ENCODE results near the gene PSMB3.
"Not testable (repeated sequence)": the region's sequence is repeated elsewhere in the genome, so short reads cannot be mapped to it uniquely, and the experiment has no call there.

The PSMB3 gene

DNA sequence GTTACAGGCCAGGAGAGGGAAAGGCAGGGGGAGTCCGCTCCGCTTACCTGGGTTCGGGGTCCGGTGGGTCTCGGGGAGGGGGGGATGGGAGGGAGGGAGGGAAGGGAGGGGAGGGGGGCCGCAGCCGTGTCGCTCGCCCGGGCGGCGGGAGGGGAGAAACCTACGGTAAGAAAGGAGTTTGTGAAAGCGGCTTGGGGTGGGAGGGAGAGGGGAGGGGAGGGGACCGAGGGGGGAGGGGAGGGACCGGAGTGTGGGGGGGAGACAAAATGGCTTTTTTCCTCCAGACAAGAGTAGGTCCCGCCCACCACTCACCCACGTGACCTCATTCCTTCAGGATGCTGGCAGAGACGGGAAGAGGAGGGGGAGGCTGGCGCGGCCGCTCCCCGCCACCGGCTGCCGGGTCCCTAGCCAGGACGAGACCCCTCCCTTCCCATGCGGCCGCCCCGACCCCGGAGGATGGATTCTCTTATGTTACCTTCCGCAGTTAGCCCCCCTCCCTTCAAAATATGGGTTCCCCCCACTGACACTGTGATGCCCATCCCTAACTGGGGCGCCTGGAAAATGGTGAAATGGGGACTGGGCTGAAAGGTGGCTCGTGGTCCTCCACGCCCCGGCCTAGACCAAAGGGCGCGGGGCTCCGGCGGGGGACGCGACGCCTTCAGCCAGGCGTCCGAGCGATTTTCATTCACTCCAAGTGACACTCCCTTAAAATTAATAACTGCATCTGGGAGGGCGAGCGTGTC, 4.2 kb upstream of the PSMB3 start, which contains the start of gene PCGF2:
Gene PCGF2 (minus strand): TSS at position 188 of the 743 bp plus-strand sequence. CDS start 7,934 bp downstream, outside the sequence.
- peak in 49 of 56 donors; percentile 8 to 94 (median 67) for DNase-seq

DNA sequence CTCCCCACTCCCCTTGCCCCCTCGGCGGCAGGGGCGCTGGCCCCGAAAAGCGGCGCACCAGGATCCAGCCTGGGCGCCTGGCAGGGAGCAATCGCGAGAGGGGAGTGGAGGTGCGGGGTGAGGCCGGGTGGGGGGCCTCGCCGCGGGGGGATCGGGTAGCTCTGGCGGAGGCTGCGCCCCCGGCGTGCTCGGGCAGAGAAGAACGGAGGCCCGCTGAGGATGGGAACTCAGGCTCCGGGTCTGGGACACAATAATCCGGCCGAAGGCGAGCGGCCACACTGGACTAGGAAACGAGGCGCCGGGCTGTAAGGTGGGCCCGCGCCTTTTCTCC, 3.7 kb upstream of the PSMB3 start:
- DNase-seq = no peak

DNA sequence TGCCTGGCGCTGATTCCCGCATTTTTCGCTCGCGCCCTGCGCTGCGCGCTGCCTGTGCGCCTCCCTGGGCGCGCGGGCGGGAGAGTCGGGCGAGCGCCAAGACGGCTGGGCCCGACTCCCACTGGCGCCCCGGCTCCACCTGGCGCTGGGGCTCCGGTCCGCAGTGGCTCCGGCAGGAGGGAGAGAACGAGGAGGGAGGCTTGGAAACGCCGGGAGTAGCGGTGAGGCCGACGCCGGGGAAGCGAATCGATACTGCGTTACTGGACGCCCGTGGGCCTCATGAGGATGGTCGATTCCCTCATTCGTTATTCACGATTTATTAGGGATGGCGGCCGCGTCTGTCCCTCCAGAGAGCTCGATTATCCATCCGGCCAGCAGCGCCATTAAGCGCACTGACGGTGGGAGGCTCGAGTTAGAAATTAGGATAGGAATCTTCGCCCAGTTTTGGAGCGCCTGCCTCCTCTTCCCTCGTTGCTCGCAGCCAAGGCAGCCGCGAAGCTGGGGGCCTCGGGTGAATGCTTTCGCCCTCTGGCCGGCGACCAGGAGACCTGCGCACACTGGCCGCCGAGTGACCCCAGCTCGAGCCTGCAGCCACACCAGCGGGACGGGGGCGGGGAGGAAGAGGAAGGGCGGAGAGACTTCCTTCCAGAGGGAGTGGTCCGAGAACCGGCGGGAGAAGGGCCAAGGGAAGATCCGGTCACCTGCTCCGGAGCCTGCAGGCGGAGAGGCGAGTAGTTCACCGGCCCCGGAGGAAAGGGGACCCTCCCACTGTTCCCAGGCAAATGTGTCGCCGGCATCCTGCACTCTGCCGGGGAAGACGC, 3.1 kb upstream of the PSMB3 start:
- DNase-seq = peak in 13 of 56 donors; percentile 10 to 57 (median 32)

DNA sequence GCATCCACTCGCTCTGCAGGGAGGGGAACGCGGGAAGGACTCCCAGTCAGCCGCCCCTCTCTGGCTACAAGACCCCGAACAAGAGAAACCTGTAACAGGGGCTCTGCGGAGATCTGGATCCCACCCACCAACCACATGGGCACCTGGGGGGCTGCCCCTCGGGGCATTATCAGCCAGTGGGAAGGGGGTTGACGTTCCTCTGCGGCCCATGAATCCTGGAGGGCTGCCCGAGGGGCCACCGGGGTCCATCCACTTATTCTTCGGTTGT, 2.6 kb upstream of the PSMB3 start:
- peak in 1 of 56 donors; percentile 33 for DNase-seq

DNA sequence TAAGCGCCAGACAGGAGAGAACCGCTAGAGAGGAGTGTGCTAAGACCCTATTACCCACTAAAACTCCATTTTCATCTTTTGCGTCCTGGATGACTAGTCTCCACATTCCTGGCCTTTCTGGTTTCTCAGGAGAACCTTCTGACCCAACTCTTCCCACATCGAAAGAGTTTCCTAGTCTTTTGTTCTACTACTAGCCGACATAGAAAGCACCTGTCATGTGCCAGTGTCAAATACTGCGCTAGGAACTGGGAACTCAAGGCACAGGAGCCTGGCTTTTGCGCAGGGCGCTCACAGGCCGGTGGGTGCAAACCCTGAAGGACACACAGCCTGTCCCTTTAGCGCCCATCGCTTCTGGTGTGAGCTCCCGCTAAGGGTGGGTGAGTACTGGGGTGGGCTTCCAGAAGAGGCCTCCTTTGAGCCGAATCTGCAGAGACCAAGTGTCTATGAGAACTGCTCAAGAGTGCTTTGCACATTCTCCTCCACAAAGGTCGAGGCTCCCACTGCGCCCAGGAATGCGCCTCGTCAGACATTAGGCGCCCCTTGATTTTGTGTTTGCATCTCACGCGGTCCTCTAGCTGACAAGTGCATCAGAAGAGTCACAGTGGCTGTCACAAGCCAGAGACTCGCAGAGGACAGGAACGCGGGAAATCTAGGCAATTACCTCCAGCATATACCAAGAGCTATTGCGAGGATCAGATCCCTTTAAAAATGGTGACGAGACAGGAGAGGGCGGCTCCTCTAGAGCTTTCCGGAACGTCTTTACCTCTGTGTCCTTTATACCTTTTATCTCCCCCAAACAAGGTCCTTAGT, 2.0 kb upstream of the PSMB3 start:
- peak in 2 of 56 donors; percentile 18 to 33 for DNase-seq

DNA sequence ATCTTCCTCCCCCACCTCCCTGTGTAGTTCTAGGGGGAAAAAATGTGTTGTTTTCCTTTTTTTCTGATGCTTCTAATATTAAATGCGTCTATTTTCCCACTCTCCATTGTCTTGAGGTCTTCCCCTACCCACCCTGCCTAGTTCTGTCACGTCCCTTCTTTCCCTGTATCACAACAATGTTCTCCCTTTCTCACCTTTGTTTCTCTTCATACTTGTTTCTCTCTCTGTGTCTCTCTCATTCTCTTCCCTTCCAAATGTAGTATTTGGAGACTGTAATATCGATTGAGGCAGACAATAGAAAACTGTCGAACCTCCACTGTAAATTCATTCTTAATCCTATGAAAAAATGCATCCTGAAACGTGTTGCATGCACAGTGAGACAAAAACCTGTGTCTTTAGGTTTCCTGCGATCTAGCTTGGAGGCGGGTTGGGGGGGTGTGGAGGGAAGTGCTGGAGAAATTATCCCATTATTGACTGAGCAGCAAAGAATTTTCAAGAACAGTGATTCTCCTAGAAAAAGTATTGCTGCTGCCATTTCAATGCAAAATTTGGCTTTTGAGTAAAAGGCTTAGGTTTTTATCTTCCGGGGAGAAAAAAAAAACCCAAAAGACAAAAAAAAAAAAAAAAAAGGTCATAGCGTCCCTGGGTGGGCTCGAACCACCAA, 1.3 kb upstream of the PSMB3 start:
- no peak for DNase-seq

DNA sequence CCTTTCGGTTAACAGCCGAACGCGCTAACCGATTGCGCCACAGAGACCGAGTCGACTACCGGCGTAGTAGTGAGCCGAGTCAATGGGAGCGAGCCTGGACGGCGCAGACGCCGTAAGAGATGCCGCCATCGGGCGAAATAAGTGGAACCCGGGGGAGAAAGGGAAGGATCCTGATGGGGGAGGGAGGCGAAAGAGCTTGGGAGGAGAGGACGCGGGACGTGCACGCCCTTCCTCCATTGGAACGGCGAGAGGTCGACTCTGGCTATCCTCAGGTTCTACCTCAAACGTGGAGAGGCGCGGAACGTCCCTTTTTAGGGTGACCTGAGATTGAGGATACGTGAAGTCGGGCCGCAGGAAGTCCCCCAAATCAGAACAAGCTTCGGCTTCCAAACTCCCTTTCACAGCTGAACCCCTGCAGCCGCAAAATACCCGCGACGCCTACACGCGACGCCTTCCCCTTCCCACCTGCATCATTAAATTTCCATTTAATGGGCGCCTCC, 683 bp upstream of the PSMB3 start:
- DNase-seq = peak in 48 of 56 donors; percentile 25 to 90 (median 69)

DNA sequence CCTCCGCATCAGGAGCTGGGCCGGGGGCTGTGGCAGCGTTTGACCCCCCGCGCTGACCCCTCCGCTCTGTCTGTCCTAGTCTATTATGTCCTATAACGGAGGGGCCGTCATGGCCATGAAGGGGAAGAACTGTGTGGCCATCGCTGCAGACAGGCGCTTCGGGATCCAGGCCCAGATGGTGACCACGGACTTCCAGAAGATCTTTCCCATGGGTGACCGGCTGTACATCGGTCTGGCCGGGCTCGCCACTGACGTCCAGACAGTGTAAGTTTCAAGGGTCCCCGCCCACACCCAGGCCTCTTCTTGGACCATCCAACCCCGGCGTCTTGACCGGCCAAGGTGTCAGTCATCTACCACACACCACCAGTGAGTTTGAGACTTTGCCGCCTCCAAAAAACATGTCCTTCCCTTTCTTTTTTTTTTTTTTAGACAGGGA, 548 bp downstream of the PSMB3 start:
- DNase-seq = no peak

DNA sequence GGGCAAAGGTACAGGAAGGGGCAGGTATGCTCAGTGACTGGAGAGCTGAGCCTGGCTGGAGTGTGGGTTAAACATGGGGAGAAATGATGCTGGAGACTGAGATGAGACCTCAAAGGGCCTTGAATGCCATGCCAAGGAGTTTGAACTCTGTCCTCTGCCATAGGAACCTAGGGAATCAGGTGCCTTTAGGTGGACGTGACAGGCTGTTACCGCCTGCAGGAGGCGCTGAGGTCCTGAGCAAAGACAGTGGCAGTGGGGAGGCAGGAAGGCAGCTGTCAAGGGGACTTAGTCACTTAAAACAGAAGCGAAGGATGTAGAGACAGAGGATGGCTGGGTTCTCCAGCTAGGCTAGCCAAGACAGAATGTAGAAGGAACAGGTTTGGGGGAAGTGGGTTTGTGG, 9.1 kb downstream of the PSMB3 start:
- no peak for DNase-seq

DNA sequence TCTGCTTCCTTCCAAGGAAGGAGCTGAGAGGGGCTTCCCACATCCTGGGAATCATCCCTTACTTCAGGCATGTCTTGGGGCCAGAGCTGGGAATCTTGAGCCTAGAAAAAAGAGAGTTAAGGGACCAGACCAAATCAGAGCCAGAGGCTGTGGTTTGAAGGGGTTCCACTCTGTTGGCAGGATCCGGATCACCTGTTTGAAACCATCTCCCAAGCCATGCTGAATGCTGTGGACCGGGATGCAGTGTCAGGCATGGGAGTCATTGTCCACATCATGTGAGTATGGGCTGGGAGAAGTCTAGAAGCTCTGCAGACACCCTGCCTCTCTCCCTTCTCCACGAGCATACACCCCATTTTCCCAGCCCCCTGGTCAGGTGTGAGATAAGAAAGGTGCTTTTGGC, 9.7 kb downstream of the PSMB3 start:
- DNase-seq = no peak

DNA sequence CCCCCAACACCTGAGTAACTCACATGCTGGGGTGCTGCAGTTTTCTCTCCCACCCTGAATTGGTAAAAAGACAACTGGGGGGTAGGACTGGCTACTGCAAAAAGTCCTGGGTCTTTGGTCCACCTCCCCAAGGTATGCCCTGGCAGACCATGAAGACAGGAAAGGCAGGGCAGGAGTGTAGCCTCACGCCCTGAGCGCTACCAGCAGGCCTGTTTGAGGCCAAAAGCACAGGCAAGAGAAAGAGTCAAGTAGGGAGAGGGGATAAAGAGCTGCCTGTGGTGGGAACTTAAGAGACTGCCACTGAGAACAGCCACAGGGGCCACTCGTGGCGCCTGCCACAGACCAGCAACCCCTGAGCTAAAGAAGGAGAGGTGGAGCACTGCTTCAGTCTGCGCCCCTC, 13.8 kb downstream of the PSMB3 start:
- DNase-seq = no peak

DNA sequence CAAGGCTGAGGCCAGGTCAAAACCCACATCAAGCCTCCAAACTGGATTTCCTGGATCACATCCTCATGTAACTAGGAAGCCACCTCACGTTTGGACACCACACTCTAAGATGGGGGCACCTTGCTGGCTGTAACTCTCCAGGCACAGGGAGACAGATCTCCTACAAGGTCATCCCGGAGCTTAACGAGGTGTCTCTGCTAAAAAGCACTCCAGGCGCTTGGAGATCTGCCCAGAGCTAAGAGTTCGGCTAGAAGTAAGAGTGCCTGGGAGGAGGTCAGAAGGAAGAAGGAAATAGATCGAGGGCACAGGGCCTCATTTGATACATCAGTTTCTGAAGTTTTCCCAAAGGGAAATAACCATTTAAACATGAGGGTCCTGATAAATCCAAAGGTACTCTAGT, 15.9 kb downstream of the PSMB3 start:
- DNase-seq = no peak

DNA sequence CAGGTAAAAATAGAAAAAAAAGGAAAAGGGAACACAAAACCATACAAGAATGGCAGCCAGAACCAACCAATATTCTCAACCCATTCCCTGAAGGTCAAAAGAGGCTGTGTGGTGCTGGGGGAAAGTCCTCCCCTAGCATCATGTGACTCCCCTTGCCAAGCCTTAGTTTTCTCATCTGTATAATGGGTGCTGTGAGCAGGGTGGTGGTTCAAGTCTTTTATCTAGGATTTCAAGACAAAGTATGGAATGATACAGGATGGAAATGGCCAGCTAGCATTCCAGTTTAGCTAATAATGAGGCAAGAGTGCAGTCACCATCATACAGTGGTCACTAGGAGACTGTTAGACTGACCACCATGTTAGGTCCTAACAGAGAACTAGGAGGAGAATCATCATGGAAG, 20.7 kb downstream of the PSMB3 start:
- DNase-seq = no peak

DNA sequence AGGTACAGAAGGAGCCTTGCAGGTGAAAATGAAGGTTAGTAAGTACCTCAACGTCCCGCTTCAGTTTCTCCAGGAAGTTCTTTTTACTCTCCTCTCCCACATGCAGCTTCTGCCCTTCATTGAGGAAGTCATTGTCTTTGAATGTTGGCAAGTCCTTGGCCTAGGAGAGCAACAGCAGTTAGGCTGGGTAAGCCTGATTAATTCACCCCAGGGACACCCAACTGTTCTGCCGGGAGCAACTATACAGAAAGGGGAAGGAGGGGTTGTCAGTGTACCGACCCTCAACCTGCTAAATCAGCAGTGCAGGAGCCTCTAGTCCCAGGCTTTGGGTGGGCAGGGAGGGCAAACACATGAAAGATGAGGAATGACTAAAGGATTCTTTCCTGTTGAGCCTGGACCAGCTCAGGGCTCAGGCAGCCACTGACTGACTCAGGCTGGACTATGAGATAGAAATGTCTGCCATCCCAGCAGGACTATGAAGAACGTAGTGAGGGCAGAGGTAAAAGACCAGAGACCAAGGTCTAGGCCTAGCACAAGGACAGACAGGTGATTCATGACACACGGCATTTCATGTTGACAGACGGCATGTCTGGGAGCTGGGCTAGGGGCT, 25.2 kb downstream of the PSMB3 start:
- no peak for DNase-seq

DNA sequence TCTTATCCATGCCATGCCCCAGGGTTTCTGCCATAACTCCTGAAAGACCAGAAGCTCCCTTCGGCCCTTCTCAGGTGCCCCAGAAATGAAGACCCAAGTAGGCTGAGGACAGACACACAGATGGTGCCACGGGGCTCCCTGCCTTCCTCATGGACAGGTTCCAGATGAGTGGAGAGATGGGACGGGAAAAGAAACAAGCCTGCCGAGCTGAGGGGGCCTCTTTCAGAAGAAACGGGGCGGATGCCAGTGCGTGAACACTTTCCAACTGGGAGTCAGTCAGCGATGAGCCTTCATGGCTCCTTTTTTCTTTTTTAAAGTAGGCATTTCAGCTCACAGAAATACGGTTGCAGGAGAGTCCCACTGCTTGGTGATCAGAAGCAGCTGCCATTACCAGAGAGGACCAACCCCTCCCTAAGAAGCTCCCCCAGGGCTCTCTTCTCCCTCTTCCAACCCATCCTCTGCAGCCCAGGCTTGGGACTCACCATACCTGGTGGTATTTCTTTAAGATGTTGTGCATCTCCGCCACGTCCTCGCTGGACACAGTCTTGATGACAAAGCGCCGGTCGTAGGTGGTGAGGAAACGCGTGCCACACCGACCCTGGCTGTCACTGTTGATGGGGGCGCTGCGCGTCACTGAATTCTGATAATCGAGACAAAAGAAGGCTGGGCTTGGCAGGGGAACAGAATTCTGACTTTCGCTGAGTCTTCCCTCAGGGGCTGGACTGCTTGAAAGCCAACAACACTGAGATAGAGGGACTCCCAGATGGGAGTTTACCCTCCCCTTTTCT, 27.6 kb downstream of the PSMB3 start:
- DNase-seq = no peak

DNA sequence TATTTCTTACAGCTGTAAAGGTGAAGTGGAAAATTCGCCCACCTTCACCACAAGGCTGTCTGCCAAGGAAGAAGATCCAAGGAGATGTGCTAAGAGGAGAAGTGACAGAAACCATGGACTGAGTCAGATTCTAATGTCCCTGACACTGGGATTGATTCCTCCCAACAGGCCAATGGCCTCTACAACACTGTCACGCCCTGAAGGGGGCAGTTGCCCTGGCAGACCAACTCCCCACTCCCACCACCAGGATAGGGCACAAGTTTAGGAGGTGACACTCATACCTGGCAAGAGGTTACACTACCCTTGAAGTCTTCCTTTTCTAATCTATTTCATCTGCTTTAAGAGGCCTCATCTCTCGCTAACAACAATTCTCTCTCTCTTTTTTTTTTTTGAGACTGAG, 30.7 kb downstream of the PSMB3 start:
- no peak for DNase-seq

DNA sequence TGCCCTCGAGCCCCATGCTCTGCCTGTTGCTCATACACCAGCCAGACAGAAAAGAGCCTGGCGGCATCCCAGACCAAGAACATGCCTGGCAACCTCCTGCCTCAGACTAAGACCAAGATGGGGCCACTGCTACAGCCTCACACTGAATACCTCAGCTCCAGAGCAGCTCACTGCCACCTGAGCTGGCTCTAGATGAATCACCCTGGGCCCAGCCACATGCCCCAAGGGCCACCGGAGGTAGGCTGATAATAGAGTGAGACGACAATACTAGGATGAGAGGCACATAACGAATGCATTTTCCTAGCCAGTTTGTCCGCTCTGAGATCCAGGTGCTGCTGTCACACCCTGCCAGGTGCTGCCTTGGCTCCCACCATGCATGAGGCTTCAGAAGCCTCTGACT, 33.8 kb downstream of the PSMB3 start:
- DNase-seq = no peak

DNA sequence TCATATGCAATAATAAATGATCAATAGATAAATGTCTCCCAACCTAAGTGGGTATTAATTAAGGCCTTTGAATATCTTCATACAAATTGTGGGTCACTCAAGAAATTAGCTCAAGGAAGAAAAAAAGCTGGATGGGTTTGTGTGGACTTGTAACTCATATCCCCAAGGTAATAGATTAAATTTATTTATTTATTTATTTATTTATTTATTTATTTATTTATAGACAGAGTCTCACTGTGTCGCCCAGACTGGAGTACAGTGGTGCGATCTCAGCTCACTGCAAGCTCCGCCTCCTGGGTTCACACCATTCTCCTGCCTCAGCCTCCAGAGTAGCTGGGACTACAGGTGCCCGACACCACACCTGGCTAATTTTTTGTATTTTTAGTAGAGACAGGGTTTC, 35.5 kb downstream of the PSMB3 start:
- not testable (repeated sequence) for DNase-seq

DNA sequence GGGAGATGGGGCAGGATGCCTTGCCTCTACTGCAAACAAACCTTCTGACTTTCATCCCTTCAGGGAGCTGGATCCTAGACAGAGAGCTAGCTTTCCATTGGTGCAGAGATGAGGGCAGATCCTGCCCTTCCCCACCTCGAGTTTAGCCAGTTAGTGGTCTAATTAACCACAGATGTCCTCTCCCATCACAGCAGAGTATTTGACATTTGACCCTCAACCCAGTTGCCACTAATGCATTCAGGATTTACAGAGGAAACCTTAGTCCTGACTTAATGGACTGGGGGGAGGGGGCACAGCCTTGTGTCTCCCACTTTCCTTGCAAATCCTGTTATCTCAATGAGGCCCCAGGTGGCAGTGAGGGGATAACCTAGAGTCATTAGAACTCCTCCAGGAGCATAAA, 36.6 kb downstream of the PSMB3 start:
- no peak for DNase-seq

DNA sequence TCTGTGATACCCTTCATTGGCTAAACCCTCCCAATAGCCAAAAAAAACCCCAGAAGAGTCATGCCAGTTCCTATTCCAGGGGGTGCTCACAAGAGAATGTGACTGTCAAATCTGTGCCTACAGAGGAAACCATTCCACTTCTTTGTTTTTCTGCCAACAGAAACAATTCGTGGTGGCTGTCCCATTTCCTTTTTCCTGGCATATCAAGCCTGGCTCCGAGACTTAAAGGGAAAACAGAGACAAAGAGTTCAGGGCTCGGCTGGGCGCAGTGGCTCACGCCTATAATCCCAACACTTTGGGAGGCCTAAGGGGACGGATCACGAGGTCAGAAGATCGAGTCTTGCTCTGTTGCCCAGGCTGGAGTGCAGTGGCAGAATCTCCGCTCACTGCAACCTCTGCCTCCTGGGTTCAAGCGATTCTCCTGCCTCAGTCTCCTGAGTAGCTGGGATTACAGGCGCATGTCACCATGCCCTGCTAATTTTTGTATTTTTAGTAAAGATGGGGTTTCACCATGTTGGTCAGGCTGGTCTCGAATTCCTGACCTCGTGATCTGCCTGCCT, 37.7 kb downstream of the PSMB3 start:
- not testable (repeated sequence) for DNase-seq
